Hematopoietic multipotent progenitor cell treated with erythropoietin and hydrocortisone succinate and interleukin-3 and kit ligand, for 6 days (in vitro differentiated cells): ENCODE results near the gene NOC2L.
A peak's percentile ranks its signal among the peaks of the same experiment; 100 is the strongest.
"Not testable (repeated sequence)": the region's sequence is repeated elsewhere in the genome, so short reads cannot be mapped to it uniquely, and the experiment has no call there.

Source experiments
- DNase-seq: peaks from one replicate; pipeline ENCODE4 v3.0.0-alpha.2; 2015

The NOC2L gene

DNA sequence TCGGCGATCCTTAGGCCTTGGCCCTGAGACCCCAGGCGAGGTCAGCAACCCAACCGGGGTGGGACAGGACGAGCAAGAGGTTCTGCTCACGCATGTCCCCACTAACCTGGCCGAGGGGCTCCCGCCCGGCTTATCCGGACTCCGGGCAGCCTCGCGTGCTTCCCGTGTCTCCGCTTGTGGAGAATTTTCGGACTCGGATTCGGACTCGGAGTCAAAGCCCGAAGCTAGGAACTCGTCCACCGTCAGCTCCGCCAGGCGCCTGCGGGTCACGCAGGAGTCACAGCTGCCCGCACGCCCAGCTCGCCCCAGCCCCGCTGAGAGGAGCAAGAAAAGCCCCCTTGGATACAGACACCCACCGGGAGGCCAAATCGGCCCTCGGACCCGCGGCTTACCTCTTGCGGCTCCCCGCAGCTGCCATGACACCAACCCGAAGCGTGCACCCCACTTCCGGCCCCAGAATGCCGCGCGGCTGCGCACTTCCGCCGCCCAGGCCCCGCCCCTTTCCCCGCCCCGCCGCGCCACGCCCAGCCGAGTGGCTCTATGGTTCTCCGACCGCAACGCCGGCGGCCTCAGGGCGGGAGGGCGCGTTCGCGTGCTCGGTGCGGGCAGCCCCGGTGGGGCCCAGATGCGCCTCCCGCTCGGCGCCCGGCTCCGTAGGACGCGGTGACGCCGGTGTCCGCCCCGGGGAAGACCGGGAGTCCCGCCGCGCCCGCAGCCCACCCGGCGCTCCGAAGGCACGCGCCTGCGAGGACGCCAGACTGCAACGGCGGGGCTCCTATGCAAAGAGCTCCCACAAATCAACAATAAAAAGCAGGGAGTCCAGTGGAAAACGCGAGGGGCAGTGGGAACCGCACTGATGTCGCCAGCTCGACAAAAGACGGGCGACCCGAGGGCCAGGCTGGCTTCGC is at the start of gene NOC2L:
Gene NOC2L (minus strand): TSS at position 434 of the 908 bp plus-strand sequence. CDS start 16 bp downstream, at position 418.
- DNase-seq, result peak; percentile 92

DNA sequence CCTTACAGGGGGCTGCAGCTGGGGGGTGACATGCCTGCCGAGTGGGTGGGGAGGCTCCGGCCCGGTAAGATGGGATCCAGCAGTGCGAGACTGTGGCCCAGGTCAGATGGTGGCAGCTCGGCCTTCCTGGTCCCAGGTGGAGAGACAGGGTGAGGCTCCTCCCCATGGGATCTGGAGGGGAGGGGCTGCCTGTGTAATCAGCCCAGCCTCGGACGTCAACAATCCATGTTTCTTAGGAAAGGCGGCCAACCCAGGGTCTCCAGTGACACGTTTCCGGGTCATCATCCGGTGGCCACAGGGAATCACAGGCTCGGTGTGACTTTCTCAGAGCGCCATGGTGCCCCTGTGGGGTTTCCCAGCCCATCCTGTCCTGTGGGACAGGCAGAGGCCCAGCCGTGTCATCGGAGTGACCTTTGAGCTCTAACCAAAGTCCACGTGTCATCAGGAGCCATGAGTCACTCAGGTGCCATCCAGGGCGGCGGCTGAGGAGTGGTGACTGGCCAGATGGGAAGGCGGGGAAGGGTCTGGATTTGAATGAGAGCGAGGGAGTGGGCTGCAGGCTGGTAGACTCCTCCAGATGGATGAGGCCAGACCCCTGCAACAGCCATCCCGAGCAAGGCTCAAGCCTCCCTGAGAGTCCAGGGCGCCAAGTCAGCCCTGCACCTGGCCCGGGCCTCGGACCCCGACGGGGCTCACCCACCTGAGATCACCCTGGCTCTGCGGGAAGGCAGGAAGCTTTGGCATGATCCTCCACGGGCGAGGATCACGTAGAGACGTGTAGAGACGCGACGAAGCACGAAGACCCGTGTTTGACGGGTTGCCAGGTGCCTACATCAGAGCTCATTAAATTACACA is 47.5 kb upstream of the NOC2L start:
- no peak for DNase-seq

DNA sequence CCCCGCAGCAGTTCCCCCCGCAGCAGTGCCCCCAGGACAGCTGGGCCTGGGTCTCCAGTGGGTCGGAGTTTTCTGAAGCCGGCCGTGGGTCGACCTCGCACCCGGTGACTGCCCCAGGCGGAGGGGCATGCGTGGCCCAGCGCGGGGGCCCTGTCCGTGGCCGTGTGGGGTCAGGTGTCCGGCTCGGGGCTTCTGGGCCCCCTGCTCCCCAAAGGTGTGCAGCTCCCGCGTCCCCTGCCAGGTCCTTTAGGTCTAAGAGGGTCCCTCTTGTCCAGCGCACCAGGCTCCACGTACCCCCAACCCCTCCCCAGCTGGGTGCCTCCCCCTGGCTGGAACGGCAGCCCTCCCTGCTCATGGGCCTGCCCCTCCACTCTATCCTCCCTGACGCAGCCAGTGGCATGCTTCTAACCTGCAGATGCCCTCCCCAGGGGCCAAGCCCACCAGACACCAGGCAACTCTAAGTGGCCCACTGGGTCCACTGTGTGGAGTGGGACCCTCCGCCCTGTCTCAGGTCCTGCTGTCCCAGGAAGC is 46.8 kb upstream of the NOC2L start:
- DNase-seq, result no peak

DNA sequence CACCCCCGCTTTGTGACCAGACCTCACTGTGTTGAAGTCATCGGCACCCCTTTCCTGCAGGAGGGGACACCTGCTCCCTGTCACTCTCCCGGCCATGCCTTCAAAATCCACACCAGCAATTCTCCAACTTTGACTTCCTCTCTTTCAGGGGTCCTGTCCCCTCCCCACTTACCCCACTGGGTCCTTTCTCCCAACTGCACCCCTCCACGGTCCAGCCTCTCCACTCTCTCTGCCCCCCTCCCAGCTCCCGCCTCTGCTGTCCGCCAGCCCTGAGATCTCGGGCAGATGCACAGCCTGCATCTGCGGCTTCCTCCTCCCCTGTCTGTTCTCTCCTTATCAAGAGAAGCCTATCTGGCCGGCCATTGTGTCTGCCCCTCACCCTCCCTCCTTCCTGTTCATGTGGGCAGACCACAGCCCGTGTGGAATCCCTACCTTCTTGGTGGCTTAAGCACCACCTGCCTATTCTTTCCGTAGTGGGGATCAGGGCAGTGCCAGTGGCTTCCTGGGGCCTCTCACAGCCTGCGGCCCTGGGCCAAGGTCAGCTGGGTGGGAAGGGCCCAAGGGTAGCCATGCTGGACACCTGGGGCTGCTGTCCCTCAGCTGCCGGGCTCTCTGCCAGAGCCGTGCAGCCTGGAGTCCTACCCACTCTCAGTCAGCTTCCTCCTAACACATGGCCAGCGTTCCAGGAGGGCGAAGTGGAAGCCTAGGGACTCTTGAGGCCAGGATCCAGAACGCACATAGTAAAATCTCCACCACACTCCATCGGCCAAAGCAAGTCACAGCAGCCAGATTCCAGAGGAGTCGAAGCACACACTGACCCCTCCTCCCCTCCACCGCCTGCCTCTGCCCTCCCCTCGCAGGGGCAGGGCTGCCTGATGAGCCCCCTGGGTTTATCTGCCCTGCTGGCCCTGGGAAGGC is 46.0 kb upstream of the NOC2L start:
- peak; percentile 81 for DNase-seq

DNA sequence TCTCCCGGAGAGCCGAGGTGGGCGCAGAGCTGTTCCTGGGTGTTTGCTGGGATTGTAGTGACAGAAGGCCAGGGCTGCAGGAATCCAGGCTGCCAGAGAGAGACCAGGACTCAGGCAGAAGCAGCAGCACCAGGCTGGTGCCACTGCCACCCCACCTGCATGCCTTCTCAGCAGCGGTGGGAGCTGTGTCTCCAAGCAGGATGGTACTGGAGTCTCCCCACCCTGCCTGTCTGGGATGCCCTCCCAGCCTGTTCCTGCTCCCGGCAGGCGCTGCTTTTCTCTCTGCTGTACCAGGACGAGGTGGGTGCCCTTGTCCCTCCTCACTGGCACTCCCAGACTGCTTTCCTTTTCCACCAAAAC is 45.3 kb upstream of the NOC2L start:
- DNase-seq, result no peak

DNA sequence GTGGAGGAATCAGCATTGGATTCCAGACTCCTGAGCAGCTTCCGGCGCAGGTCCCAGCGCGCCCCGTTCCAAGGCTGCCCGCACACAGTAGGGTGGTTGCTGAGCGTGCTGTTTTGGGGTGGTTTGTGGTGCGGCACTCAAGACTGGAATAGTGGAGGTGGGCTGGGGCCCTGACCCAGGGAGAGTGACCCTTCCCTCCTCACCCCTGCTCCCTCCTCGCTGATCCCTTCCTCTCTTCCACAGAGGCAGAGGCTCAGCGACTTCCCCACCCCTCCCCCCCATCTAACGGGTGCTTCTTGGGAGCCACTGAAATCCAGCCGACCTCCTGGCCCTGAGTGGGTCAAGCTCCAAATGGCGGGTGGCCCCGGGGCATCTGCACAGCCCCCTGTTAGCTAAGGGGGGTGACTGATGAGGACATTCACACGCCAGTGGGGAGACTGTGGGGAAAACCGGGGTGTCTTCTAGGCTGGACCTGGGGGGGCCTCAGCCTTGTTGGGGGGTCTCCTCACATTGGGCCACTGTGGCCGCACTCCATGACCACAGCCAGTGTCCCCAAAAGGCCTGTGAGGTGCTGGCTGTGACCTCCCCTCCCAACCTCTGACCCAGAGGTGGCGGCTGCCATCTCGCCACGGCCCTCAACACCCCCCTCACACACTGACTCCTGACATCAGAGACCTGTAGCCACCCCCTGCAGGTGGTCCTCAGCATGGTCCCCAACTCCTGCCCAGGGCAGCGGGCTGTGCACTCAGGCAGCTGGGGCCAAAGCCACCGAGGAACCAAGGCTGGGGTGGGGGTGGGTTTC is 44.8 kb upstream of the NOC2L start:
- no peak for DNase-seq

DNA sequence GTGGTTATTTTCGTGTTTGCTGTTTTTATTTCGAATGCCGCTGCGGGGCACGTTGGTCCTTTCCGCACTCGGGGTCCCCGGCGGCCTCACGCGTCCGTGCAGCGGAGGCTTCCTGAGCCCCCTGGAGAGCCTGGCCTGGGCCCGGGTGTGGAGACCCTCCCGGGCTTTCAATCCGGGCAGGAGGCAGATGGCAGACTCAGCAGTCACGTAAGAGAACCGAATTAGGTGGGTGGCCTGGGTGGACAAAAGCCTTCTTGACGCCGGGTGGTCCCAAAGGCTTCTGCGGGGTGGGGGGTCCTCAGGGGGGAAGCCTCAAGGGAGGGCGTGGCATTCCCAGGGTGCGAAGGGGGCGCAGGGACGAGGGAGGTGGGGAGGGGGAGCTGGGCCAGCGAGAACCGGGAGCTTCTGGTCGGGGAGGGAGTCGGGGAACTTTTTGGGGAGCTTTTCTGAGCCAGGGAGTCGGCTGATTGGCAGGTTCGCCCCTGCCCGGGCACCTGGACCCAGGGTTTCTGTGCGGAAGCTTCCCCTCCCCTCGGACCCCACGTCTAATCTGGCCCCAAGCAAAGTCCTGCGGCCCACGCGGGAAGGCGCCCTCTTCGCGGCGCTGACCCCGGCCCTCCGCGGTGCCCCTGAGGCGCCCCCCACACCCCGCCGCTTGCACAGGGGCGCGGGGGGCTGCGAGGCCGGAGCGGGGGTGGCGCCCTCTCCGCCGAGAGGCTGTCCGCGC is 42.2 kb upstream of the NOC2L start:
- DNase-seq, result no peak

DNA sequence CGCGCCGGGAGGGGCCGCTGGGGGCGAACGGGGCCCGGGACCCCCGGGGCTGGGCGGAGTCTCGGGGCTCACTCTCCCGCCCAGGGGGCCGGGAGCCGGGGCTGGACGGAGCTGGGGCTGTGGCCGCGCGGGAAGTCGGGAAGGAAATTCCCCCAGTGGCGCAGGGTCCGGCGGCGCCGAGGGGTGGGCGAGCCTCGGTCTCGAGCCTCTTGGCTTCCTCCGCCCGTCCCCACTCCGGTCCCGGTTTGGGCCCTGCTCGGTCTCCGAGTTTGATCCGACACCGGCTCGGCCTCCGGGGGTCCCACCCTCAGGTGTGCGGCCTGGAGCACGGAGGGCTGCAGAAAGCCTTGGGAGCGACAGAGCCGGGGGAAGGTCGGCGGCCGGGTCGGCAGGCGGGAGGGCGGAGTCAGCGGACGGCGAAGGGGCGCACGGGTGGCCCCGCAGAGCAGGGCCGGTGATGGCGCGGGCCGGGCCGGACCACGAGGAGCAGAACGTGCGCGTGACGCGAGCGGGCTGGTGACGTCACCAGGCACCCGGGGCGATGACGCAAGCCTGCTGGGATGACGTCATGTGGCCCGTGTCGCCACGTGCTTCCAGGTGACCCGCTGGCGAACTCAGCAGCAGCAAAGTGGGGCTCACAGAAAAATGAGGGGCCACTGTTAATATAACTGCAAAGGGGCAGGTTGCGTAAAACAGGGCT is 41.5 kb upstream of the NOC2L start:
- peak; percentile 21 for DNase-seq

DNA sequence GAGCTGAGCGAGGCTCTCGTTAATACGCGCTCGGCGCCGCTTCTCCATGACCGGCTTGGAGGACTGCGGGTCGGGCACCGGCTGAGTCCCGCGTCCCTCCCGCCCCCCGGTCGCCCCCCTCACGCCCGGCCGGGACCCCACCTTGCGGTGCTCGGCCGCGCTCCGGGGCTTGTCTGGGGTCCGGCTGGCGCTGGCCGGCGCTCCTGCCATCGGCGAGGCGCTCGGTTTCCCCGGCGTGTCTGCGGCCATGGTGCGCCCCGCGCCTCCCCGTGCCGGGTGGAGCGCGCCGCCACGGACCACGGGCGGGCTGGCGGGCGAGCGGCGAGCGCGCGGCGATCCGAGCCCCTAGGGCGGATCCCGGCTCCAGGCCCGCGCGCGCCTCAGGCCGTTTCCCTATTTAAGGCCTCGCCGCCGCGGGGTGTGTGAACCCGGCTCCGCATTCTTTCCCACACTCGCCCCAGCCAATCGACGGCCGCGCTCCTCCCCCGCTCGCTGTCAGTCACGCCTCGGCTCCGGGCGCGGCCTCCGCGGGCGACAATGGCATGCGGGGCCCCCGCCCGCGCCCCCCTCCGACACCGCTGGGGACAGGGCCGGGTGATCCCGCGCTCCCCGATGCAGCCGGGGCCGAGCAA is 40.8 kb upstream of the NOC2L start, which contains the start of gene HES4:
Gene HES4 (minus strand): TSS at position 373 of the 632 bp plus-strand sequence. CDS start 124 bp downstream, at position 249.
- DNase-seq, result peak; percentile 85

DNA sequence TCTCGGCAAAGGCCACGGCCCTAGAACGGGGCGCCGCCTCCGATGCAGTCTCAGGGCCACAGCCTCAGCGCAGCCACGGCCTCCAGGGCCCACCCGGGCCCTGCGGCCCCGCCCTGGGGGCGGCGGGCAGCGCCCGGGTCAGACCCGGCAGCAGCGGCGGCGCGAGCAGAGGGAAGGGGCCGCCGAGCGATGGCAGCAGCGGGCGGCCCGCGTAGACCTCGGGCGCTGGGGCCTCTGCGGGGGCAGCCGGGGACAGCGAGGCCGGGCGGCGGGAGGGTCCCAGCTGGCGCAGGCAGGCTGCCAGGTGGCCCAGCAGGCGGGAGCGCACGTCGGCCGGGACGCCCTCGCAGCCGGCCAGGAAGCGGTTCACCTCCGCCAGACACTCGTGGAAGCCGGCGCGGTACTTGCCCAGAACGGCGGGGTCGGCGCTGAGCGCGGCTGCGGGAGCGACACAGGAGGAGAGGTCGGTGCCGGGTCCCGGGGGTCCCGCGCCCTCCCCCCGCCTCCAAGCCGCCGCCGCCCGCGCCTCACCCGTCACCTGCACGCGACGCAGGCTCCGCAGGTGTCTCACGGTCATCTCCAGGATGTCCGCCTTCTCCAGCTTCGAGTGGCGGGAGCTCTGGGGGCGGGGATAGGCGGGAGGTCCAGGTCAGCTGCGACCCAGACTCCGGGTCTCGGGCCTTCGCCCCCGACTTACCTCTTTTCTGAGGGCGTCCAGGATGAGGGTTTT is 40.1 kb upstream of the NOC2L start:
- peak; percentile 44 for DNase-seq

DNA sequence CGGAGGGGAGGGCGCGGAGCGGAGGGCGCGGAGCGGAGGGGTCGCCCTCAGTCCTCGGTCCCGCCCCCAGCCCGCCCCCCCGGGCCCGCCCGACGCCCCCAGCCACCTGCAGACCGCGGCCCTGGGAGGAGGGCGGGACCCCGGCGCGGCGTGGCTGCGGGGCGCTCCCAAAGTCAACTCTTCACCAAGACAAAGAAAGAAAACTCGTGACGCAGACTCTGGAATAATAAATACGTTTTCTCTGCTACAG is 39.6 kb upstream of the NOC2L start:
- DNase-seq, result no peak

DNA sequence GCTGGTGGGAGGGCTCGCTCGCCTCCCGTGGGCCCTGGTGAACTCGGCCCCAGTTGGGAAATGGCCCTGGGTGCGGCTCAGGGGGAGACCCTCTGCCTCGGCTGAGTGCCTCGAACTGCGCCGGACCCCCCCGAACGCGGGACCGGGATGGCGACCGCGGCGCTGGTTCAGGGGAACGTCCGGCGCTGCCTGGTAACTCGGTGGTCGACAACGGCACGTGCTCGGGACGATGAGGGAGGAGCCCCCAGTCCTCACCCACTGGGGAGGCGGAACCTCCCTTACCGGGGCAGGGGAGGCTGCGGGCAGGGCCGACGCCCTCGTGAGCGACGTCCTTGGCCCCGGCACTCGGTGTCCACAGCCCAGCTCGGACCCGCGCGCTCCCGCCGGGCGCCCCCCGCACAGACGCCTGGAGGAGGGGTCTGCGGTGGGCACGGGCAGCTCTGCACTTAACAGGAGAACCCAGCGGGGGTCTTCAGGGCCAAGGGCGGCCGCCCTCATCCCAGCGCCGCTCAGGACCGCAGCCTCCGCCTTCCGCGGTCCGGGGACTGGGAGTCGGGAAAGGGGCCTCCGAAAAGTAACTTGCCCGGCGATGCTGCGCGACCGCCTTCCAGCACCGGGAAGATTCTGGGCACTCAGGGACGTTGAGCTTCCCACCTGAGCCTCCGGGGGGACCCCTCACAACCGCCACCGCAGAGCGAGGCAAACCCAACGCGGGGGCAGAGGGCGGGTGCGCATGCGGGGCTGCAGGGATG is 39.1 kb upstream of the NOC2L start:
- no peak for DNase-seq

DNA sequence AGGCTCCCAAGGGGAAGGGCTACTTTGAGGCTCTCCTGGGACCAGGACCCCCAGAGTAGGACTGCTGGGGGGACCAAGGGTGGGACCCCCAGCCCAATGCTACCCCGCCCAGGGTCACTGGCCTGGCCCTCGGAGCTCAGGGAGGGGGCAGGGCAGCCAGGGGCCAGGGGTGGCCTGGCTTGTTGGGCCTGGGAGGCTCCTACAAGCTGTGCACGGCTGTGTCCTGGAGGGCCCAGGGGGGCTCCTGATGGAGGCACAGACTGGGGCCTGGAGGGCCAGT is 38.6 kb upstream of the NOC2L start:
- DNase-seq, result no peak

DNA sequence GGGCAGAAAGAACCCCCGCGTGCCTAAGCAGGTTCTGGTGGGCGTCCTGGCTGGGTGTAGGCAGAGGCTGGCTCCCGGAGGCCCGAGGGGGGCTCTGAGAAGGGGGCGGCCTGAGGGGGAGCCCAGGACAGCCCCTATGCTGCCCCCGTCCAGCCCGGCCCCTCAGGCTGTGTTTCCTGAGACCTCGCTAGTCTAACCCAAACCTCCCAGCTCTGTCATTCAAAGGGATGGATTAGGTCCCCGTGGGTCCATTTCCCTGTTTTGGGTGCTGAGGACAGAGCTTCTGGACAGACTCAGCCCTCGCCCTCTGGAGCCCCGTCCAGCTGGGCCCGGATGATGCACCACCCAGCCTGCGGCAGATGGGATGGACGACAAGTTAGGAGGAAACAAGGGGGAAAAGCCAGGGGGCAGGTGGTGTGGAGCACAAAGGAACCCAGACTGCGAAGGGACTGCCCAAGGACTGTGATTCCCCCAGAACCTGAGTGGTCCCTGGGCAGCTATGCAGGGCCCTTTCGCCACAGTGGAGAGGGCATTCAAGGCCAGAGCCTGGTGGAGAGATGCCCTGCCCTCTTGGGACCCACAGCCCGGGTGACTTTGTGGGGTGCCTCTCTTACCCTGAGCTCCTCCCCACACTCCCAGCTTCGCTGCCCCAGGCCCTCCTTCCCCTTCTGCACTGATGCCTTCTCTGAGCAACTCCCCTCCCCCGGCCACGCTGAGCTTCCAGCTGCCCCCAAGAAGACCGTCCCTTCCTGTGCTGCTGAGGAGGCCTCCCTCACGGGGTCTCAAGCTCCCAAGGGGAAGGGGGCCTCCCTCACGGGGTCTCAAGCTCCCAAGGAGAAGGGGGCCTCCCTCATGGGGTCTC is 38.0 kb upstream of the NOC2L start:
- no peak for DNase-seq

DNA sequence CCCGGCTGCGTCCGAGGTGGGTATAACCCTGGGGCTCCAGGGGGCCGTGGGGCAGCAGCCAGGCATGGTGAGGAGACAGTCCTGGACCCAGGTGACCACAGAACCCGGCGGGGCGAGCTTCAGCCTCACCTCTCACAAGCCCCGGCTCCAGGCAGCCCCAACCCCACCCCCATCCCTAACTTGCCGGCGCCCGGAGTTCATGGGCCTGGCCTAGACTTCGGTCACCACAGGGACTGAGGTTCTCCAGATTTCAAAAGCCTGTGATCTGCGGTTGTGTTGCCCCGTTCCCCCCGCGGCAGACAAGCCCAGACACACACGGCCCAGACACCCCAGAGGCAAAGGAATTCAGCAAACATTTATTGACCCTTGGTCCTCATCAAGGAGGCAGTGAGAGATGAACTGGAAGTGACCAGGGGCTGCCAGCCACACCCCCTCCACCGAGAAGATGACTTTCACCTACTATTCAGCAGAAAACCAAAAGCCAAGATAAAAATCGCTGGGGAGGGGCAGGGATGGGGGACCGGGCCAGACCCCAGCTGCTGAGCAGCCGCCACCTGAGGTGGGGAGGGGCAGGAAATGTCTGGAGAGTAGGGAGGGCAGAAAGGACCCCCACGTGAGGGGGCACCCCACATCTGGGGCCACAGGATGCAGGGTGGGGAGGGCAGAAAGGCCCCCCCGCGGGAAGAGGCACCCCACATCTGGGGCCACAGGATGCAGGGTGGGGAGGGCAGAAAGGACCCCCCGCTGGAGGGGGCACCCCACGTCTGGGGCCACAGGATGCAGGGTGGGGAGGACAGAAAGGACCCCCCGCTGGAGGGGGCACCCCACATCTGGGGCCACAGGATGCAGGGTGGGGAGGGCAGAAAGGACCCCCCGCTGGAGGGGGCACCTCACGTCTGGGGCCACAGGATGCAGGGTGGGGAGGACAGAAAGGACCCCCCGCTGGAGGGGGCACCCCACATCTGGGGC is 36.9 kb upstream of the NOC2L start:
- DNase-seq, result no peak

DNA sequence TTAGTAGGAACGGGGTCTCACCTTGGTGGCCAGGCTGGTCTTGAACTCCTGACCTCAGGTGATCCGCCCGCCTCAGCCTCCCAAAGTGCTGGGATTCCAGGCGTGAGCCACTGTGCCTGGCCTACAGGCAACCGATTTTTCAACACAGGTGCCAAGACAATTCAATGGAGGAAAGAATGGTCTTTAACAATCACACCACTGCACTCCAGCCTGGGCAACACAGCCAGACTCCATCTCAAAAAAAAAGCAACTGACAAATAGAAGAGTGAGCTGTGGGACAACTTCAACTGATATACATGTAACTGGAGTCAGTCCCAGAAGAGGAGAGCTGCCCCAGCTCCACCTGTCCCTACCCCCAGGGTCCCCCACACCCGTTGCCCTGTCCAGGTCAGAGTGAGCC is 35.5 kb upstream of the NOC2L start:
- not testable (repeated sequence) for DNase-seq
